NT2/D1 (cell line): Measurements from ENCODE around the gene LRMDA.

Source experiments
- YY1 ChIP-seq: IDR thresholded peaks from 2 replicates; pipeline ENCODE4 v1.6.1; 2011; ENCODE audit not compliant: insufficient read length, insufficient read depth
- ZNF274 ChIP-seq: IDR thresholded peaks from 2 replicates; pipeline ENCODE4 v1.6.1; 2011; ENCODE audit warnings: mild to moderate bottlenecking, low read depth, low read length

DNA sequence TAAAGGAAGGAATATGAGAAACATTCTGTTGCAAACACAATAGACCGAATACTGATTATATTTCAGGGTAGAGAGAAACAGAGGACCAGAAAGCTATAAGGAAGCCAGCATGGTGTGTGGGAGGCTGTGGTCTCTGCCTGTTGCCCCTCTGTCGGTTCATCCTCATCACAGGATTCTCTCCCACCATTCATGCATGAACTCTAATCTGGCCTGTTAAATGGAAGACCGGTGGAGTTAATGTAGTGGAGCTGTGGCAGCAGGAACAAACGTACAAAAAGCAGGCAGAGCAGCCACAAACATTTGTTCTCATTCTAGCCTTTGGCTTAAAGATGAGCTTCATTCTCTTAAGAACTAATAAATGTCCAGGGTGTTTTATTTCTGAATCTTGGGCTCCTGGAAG lies 902.4 kb downstream of the LRMDA start:
- no peak for TF ChIP-seq ZNF274
- no peak for TF ChIP-seq YY1
